Liver (tissue), 9 donors: Measurements from ENCODE around the gene FBXO34. TPM values are rescaled to one million over a fixed set of nuclear protein-coding genes. Genes with fewer than 3 reads are reported as not detected.

Source experiments
- DNase-seq: peaks from one replicate; pipeline ENCODE4 v3.0.0-alpha.2; 2017; ENCODE audit warnings: low spot score
- H3K27ac ChIP-seq, 2 donors: one replicate each; pipeline ENCODE4 v1.7.0; 2013; ENCODE audit warnings: inconsistent platforms in 2 of 2, low read length in 2 of 2, control low read depth in 1 of 2, low read depth in 1 of 2, mild to moderate bottlenecking in 1 of 2
- H3K27me3 ChIP-seq, 4 donors: one replicate each; pipeline versions ENCODE4 v1.6.1 to v1.7.0; 2013; ENCODE audit warnings: low read length in 3 of 4, inconsistent platforms in 1 of 4, mild to moderate bottlenecking in 1 of 4, moderate library complexity in 1 of 4; ENCODE audit not compliant: control insufficient read depth in 4 of 4, insufficient read depth in 4 of 4
- H3K36me3 ChIP-seq, 4 donors: one replicate each; pipeline versions ENCODE4 v1.6.1 to v1.7.0; 2013; ENCODE audit warnings: low read length in 3 of 4, mild to moderate bottlenecking in 3 of 4, low read depth in 1 of 4, moderate library complexity in 1 of 4; ENCODE audit not compliant: control insufficient read depth in 4 of 4, insufficient read depth in 3 of 4
- H3K4me1 ChIP-seq, 4 donors: one replicate each; pipeline versions ENCODE4 v1.6.1 to v1.7.0; 2013; ENCODE audit warnings: low read length in 3 of 4, mild to moderate bottlenecking in 3 of 4, moderate library complexity in 1 of 4; ENCODE audit not compliant: control insufficient read depth in 4 of 4, insufficient read depth in 4 of 4
- H3K4me3 ChIP-seq, 3 donors: one replicate each; pipeline versions ENCODE4 v1.6.1 to v1.7.0; 2013; ENCODE audit warnings: low read length in 3 of 3, control low read depth in 1 of 3, low read depth in 1 of 3, mild to moderate bottlenecking in 1 of 3
- H3K9ac ChIP-seq, 2 donors: one replicate each; pipeline ENCODE4 v1.7.0; 2013; ENCODE audit warnings: low read length in 2 of 2, mild to moderate bottlenecking in 2 of 2, moderate library complexity in 2 of 2, control low read depth in 1 of 2, low read depth in 1 of 2
- H3K9me3 ChIP-seq, 4 donors: one replicate each; pipeline versions ENCODE4 v1.6.1 to v1.7.0; 2013; ENCODE audit warnings: low read length in 3 of 4; ENCODE audit not compliant: control insufficient read depth in 4 of 4
- ATF3 ChIP-seq: IDR thresholded peaks from 2 replicates; pipeline ENCODE4 v1.6.1; 2016; ENCODE audit warnings: antibody characterized with exemption
- FOXA1 ChIP-seq: IDR thresholded peaks from 2 replicates; pipeline ENCODE4 v1.6.1; 2016; ENCODE audit warnings: antibody characterized with exemption
- FOXA2 ChIP-seq: IDR thresholded peaks from 2 replicates; pipeline ENCODE4 v1.6.1; 2016; ENCODE audit warnings: antibody characterized with exemption
- GABPA ChIP-seq, 2 donors: IDR thresholded peaks in 1 of 2; conservative IDR thresholded peaks in 1 of 2; 2 replicates each; pipeline ENCODE4 v1.6.1; 2016; ENCODE audit warnings: antibody characterized with exemption in 2 of 2, mild to moderate bottlenecking in 1 of 2, moderate library complexity in 1 of 2
- HNF4A ChIP-seq, 2 donors: conservative IDR thresholded peaks; 2 replicates each; pipeline ENCODE4 v1.6.1; 2016; ENCODE audit warnings: antibody characterized with exemption in 2 of 2, mild to moderate bottlenecking in 2 of 2
- HNF4G ChIP-seq: IDR thresholded peaks from 2 replicates; pipeline ENCODE4 v1.6.1; 2016; ENCODE audit warnings: antibody characterized with exemption
- JUND ChIP-seq, 2 donors: IDR thresholded peaks; 2 replicates each; pipeline ENCODE4 v1.6.1; 2016; ENCODE audit warnings: antibody characterized with exemption in 2 of 2
- MAX ChIP-seq: IDR thresholded peaks from 2 replicates; pipeline ENCODE4 v1.6.1; 2016; ENCODE audit warnings: antibody characterized with exemption
- NR2F2 ChIP-seq: IDR thresholded peaks from 2 replicates; pipeline ENCODE4 v1.6.1; 2016; ENCODE audit warnings: antibody characterized with exemption
- RAD21 ChIP-seq, 2 donors: IDR thresholded peaks; 2 replicates each; pipeline ENCODE4 v1.6.1; 2016; ENCODE audit warnings: antibody characterized with exemption in 2 of 2, mild to moderate bottlenecking in 2 of 2
- REST ChIP-seq: IDR thresholded peaks from 2 replicates; pipeline ENCODE4 v1.6.1; 2016; ENCODE audit warnings: antibody characterized with exemption, mild to moderate bottlenecking
- RXRA ChIP-seq, 2 donors: IDR thresholded peaks; 2 replicates each; pipeline ENCODE4 v1.6.1; 2017 to 2018; ENCODE audit warnings: antibody characterized with exemption in 2 of 2, mild to moderate bottlenecking in 1 of 2
- SP1 ChIP-seq: IDR thresholded peaks from 2 replicates; pipeline ENCODE4 v1.6.1; 2018; ENCODE audit warnings: antibody characterized with exemption, mild to moderate bottlenecking
- TAF1 ChIP-seq: conservative IDR thresholded peaks from 2 replicates; pipeline ENCODE4 v1.6.1; 2016; ENCODE audit warnings: antibody characterized with exemption, mild to moderate bottlenecking
- YY1 ChIP-seq: IDR thresholded peaks from 2 replicates; pipeline ENCODE4 v1.6.1; 2016; ENCODE audit warnings: antibody characterized with exemption, mild to moderate bottlenecking
- ZBTB33 ChIP-seq: IDR thresholded peaks from 2 replicates; pipeline ENCODE4 v1.6.1; 2016; ENCODE audit warnings: antibody characterized with exemption
- WGBS: extraction: QIAGEN DNeasy Blood & Tissue Kit; methylation state at CpG from one replicate; pipeline ENCODE4 v1.1.7; 2013; 5-methylcytosine and 5-hydroxymethylcytosine counted together
- polyA plus RNA-seq, 2 donors: library from polyadenylated mRNA; stranded (reverse) in 1 of 2; unstranded in 1 of 2; fragments of 200-250 nt in 1 of 2; fragments of >200 nt in 1 of 2; fragmentation: Nextera tagmentation in 1 of 2; extraction: Ambion mirVana in 1 of 2; gene quantifications; one replicate each; pipeline versions ENCODE4 v1.2.1 to v1.2.3, GENCODE V29; 2013 to 2015
- total RNA-seq, 2 donors: library from RNA; depleted of rRNA; stranded (reverse); fragments of >200 nt; gene quantifications; one replicate each; pipeline ENCODE4 v1.2.3, GENCODE V29; 2014
- donor health status: healthy.
- donor health status: healthy.
- donor health status: healthy.
- donor health status: healthy.
- donor health status: healthy.

The FBXO34 gene
- total and polyA plus RNA-seq, 4 donors: 4.2 to 25.8 (median 10.1) TPM

- Histone ChIP-seq H3K27me3 (no peaks in the 10 kb centered on the region), H3K9me3 (no peaks in the 10 kb centered on the region), H3K9ac (no peak overlapping the region), H3K4me1 (no peaks in the 10 kb centered on the region), H3K36me3 (no peaks in the 10 kb centered on the region), H3K4me3 (no peak overlapping the region), H3K27ac (no peak overlapping the region)
- WGBS: 76% methylated on average over 4 of the region's 4 CpGs
- DNase-seq: no peak
- no peak for TF ChIP-seq TAF1
- TF ChIP-seq SP1: no peak
- no peak for TF ChIP-seq RAD21 (IDR thresholded peaks at IDR 0.05)
- no peak for TF ChIP-seq JUND (IDR thresholded peaks at IDR 0.05)
- no peak for TF ChIP-seq REST
- TF ChIP-seq HNF4A (conservative IDR thresholded peaks at IDR 0.05): no peak
- no peak for TF ChIP-seq RXRA (IDR thresholded peaks at IDR 0.05)
- no peak for TF ChIP-seq GABPA (IDR thresholded peaks at IDR 0.05 in 1 of 2, conservative IDR thresholded peaks at IDR 0.05 in 1 of 2)
- no peak for TF ChIP-seq ZBTB33
- TF ChIP-seq YY1: no peak
- no peak for TF ChIP-seq FOXA2
Measured at GRCh38 chr14:55265197-55265596, 6.0 kb upstream of the FBXO34 start.

- H3K9me3 ChIP-seq: no peaks in the 10 kb centered on the region
- H3K36me3 ChIP-seq: no peaks in the 10 kb centered on the region
- WGBS: 77% methylated on average over 3 of the region's 3 CpGs
- TF ChIP-seq NR2F2 (no peak), FOXA2 (no peak)
- H3K27ac ChIP-seq: no peak overlapping the region
- H3K9ac ChIP-seq: no peak overlapping the region
- peaks cover 0 to 7% (median 5%) of the 10 kb centered on the region in 4 donors for H3K4me1 ChIP-seq
- no peak overlapping the region for H3K4me3 ChIP-seq
- DNase-seq: no peak
- no peaks in the 10 kb centered on the region for H3K27me3 ChIP-seq
Measured at GRCh38 chr14:55267820-55268219, 3.4 kb upstream of the FBXO34 start.

- peak; percentile 76 for DNase-seq
- Histone ChIP-seq H3K9ac (peak overlapping the region; percentile 69 to 81), H3K36me3 (no peaks in the 10 kb centered on the region), H3K27ac (peak overlapping the region; percentile 86 to 94), H3K9me3 (no peaks in the 10 kb centered on the region), H3K4me3 (peak overlapping the region; percentile 78 to 97 (median 89)), H3K27me3 (no peaks in the 10 kb centered on the region), H3K4me1 (peaks cover 4 to 22% (median 13%) of the 10 kb centered on the region in 4 donors)
- WGBS: under 1% methylated on average over 80 of the region's 80 CpGs
- TF ChIP-seq FOXA1: no peak
- TF ChIP-seq ZBTB33: no peak
- no peak for TF ChIP-seq MAX
- no peak for TF ChIP-seq GABPA (IDR thresholded peaks at IDR 0.05 in 1 of 2, conservative IDR thresholded peaks at IDR 0.05 in 1 of 2)
- TF ChIP-seq HNF4A (conservative IDR thresholded peaks at IDR 0.05): peak in 1 of 2 donors; percentile 25
- TF ChIP-seq HNF4G: no peak
- no peak for TF ChIP-seq JUND (IDR thresholded peaks at IDR 0.05)
- TF ChIP-seq ATF3: no peak
- no peak for TF ChIP-seq REST
Measured at GRCh38 chr14:55271572-55272298, 514 bp downstream of the FBXO34 start.
